ENCODE results near the gene KRT80. TPM values are rescaled to one million over a fixed set of nuclear protein-coding genes. Genes with fewer than 3 reads are reported as not detected.

KRT80 gene
- total and polyA plus RNA-seq, 2 of the 13 experiments (the other 11 are each of a cell fraction or from before 2014, with no cell fraction given) = 0.27 to 0.53 TPM

DNA sequence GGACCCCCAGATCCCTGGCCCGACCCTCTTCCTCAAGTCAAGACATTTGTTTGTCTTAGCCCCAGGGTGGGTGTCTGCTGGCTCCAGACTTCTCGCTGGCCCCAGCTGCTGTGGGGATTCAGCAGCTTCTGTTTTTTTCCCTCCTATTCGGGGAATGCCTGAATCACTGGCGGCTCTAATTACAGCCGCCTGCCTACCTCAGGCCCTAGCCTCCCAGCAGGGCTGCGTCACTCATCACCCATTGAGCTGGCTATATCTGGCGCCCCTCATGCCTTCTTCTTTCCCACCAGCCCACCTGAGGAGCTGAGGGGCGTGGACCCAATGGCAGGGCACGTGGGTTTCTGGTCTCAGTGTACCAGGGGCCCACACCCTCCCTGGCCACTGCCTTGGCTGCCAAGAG lies 10.1 kb downstream of the KRT80 start:
- Histone ChIP-seq H3K27me3 (ENCODE audit: control insufficient read depth in 1 of 2, insufficient read depth in 2 of 2, low read length in 2 of 2) (peaks cover 0 to 2% of the 10 kb centered on the region in 2 experiments; a peak in 2 of 5 replicates), H4K20me1 (ENCODE audit: insufficient read depth, low read length) (no peaks in the 10 kb centered on the region), H3K79me2 (ENCODE audit: insufficient read depth, low read length) (no peaks in the 10 kb centered on the region), H3K36me3 (replicated peaks in 1 of 2; ENCODE audit: control insufficient read depth in 1 of 2, insufficient read depth in 2 of 2, low read length in 2 of 2) (no peaks in the 10 kb centered on the region), H3K4me2 (ENCODE audit: low read depth, low read length) (no peak overlapping the region), H3K9me3 (ENCODE audit: low read length) (no peaks in the 10 kb centered on the region), H3K4me1 (ENCODE audit: insufficient read depth, low read length) (no peaks in the 10 kb centered on the region), H3K4me3 (replicated peaks in 1 of 3; ENCODE audit: insufficient read depth in 1 of 3, low read depth in 2 of 3, low read length in 3 of 3) (no peak overlapping the region), H3K9ac (ENCODE audit: insufficient read depth, low read depth, low read length) (no peak overlapping the region), H3K27ac (ENCODE audit: extremely low read length, insufficient read depth, low read length) (no peak overlapping the region), H2AFZ (ENCODE audit: low read length) (no peak overlapping the region)
- no peak for DNase-seq (ENCODE audit: low spot score)
- no TSS peak for BruUV-seq (replicated peaks)
- no peak for TF ChIP-seq ZNF670 (CRISPR knock-in tag; IDR thresholded peaks at IDR 0.05; ENCODE audit: borderline replicate concordance)
- no peak for TF ChIP-seq CENPX (CRISPR knock-in tag; IDR thresholded peaks at IDR 0.05)
- no peak for TF ChIP-seq ZNF614 (CRISPR knock-in tag; IDR thresholded peaks at IDR 0.05; ENCODE audit: borderline replicate concordance)
- no peak for TF ChIP-seq SP4 (CRISPR knock-in tag; IDR thresholded peaks at IDR 0.05)
- TF ChIP-seq, protein P1, sequence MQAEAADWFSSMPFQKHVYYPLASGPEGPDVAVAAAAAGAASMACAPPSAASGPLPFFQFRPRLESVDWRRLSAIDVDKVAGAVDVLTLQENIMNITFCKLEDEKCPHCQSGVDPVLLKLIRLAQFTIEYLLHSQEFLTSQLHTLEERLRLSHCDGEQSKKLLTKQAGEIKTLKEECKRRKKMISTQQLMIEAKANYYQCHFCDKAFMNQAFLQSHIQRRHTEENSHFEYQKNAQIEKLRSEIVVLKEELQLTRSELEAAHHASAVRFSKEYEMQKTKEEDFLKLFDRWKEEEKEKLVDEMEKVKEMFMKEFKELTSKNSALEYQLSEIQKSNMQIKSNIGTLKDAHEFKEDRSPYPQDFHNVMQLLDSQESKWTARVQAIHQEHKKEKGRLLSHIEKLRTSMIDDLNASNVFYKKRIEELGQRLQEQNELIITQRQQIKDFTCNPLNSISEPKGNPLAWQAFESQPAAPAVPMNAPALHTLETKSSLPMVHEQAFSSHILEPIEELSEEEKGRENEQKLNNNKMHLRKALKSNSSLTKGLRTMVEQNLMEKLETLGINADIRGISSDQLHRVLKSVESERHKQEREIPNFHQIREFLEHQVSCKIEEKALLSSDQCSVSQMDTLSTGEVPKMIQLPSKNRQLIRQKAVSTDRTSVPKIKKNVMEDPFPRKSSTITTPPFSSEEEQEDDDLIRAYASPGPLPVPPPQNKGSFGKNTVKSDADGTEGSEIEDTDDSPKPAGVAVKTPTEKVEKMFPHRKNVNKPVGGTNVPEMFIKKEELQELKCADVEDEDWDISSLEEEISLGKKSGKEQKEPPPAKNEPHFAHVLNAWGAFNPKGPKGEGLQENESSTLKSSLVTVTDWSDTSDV (CRISPR knock-in tag; IDR thresholded peaks at IDR 0.05) = no peak
- no peak for TF ChIP-seq ZNF879 (CRISPR knock-in tag; IDR thresholded peaks at IDR 0.05)
- TF ChIP-seq AGO1 (IDR thresholded peaks at IDR 0.05; ENCODE audit: low read depth, low read length, poor library complexity, severe bottlenecking) = no peak
- TF ChIP-seq, protein P2, sequence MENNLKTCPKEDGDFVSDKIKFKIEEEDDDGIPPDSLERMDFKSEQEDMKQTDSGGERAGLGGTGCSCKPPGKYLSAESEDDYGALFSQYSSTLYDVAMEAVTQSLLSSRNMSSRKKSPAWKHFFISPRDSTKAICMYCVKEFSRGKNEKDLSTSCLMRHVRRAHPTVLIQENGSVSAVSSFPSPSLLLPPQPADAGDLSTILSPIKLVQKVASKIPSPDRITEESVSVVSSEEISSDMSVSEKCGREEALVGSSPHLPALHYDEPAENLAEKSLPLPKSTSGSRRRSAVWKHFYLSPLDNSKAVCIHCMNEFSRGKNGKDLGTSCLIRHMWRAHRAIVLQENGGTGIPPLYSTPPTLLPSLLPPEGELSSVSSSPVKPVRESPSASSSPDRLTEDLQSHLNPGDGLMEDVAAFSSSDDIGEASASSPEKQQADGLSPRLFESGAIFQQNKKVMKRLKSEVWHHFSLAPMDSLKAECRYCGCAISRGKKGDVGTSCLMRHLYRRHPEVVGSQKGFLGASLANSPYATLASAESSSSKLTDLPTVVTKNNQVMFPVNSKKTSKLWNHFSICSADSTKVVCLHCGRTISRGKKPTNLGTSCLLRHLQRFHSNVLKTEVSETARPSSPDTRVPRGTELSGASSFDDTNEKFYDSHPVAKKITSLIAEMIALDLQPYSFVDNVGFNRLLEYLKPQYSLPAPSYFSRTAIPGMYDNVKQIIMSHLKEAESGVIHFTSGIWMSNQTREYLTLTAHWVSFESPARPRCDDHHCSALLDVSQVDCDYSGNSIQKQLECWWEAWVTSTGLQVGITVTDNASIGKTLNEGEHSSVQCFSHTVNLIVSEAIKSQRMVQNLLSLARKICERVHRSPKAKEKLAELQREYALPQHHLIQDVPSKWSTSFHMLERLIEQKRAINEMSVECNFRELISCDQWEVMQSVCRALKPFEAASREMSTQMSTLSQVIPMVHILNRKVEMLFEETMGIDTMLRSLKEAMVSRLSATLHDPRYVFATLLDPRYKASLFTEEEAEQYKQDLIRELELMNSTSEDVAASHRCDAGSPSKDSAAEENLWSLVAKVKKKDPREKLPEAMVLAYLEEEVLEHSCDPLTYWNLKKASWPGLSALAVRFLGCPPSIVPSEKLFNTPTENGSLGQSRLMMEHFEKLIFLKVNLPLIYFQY (CRISPR knock-in tag; IDR thresholded peaks at IDR 0.05; ENCODE audit: borderline replicate concordance) = no peak
- TF ChIP-seq CHCHD3 (CRISPR knock-in tag; IDR thresholded peaks at IDR 0.05) = no peak
- TF ChIP-seq, protein P3, sequence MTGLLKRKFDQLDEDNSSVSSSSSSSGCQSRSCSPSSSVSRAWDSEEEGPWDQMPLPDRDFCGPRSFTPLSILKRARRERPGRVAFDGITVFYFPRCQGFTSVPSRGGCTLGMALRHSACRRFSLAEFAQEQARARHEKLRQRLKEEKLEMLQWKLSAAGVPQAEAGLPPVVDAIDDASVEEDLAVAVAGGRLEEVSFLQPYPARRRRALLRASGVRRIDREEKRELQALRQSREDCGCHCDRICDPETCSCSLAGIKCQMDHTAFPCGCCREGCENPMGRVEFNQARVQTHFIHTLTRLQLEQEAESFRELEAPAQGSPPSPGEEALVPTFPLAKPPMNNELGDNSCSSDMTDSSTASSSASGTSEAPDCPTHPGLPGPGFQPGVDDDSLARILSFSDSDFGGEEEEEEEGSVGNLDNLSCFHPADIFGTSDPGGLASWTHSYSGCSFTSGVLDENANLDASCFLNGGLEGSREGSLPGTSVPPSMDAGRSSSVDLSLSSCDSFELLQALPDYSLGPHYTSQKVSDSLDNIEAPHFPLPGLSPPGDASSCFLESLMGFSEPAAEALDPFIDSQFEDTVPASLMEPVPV (CRISPR knock-in tag; IDR thresholded peaks at IDR 0.05) = no peak
- TF ChIP-seq KMT2A (CRISPR knock-in tag; IDR thresholded peaks at IDR 0.05) = no peak
- TF ChIP-seq ZNF382 (CRISPR knock-in tag; IDR thresholded peaks at IDR 0.05; ENCODE audit: borderline replicate concordance) = no peak
- TF ChIP-seq ZNF337 (CRISPR knock-in tag; IDR thresholded peaks at IDR 0.05; ENCODE audit: borderline replicate concordance, low read depth) = no peak
- no peak for ATAC-seq
- POLR2A ChIA-PET = no interaction called here
- 43% methylated on average over 9 of the region's 9 CpGs for WGBS (ENCODE audit: low lambda C conversion rate)
- CTCF ChIA-PET (ENCODE audit: low intra/inter-chr PET ratio, low total read pairs) = no interaction called here
- FAIRE-seq = no peak
- intact Hi-C loops (cut with micrococcal nuclease; ENCODE audit: unreplicated experiment) (no loop called here), in situ Hi-C loops (cut with HindIII; ENCODE audit: extremely low pct_ligation_motif_present, low pct_unique_long_range_greater_than_20kb) (no loop called here)
